Ovary (tissue), 3 donors: ENCODE data around the gene GABRR3.

Source experiments
- EP300 ChIP-seq: sonication (generic); formaldehyde crosslinking; IDR thresholded peaks from one replicate; pipeline ENCODE4 v1.6.1; 2017; ENCODE audit warnings: antibody characterized with exemption
- POLR2A ChIP-seq: fragments of 450-650 bp; IDR thresholded peaks from one replicate; pipeline ENCODE4 v1.6.1; 2017; ENCODE audit warnings: antibody characterized with exemption, mild to moderate bottlenecking, moderate library complexity
- TF ChIP-seq, protein P1 (sequence below), 3 donors: fragments of 450-650 bp in 2 of 3; fragments of 200-600 bp in 1 of 3; IDR thresholded peaks; one replicate each; pipeline versions ENCODE4 v1.5.1 to v1.8.0; 2016 to 2022; ENCODE audit warnings: antibody characterized with exemption in 3 of 3, mild to moderate bottlenecking in 1 of 3
- donor health status: DM: no; HTN: no; CAD: no.

DNA sequence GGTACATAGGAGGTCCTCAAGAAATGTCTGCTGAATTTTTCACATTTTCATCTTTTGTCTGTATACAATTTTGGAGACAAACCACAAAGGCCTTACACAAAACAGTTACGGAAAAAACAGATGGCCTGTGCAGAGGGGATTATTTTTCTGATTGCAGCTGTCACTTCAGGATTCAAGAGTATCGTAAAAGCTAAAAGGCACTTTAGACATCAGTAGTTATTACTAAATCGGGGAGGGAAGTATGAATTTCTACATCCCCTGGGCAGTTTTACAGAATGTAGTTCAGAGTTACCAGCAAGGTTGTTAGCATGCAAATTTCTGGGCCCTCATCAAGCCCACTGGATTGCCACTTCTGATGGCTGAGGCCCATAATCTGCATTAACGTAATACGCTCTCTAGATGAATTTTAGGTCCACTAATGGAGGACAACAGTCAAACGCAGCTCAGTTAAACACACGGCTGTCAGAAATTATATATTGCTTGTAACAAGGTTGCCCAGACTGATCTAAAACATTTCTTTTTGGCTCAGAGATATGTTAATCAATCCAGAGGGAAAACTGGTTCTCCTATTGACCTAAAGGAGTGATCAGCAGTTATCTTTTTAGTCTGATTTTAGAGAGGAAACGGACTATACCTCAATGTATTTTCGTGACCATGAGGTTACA, 64.0 kb downstream of the GABRR3 start:
- TF ChIP-seq, protein P1, sequence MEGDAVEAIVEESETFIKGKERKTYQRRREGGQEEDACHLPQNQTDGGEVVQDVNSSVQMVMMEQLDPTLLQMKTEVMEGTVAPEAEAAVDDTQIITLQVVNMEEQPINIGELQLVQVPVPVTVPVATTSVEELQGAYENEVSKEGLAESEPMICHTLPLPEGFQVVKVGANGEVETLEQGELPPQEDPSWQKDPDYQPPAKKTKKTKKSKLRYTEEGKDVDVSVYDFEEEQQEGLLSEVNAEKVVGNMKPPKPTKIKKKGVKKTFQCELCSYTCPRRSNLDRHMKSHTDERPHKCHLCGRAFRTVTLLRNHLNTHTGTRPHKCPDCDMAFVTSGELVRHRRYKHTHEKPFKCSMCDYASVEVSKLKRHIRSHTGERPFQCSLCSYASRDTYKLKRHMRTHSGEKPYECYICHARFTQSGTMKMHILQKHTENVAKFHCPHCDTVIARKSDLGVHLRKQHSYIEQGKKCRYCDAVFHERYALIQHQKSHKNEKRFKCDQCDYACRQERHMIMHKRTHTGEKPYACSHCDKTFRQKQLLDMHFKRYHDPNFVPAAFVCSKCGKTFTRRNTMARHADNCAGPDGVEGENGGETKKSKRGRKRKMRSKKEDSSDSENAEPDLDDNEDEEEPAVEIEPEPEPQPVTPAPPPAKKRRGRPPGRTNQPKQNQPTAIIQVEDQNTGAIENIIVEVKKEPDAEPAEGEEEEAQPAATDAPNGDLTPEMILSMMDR (IDR thresholded peaks at IDR 0.05): no peak
- TF ChIP-seq POLR2A (no peak), EP300 (no peak)
